ENCODE measurements around the gene NTF3. TPM values are rescaled to one million over a fixed set of nuclear protein-coding genes. Genes with fewer than 3 reads are reported as not detected.

NTF3 gene
- polyA plus RNA-seq, 1 of the 3 experiments (the other 2 are of a cell fraction), result not detected

DNA sequence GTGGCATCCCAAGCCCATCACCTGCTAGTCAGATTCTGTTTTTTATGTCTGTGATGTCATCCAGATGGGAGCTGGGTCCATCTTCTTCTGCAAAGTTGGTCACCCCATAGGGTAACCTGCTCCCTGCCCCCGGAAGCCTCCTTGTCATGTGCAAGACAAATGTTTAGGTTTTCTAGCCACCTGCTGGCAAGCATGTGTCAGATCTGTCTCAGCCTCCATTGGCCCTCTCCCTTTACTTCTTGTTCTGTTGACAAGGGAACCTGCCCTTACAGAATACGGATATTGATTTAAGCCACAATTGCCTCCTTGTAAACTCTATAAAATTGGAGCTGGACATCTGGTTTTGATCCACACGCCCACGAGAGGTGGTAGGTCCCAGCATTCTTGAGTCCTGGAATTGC lies 7.5 kb downstream of the NTF3 start:
- 0% methylated on average over 4 of the region's 4 CpGs for WGBS (ENCODE audit: low lambda C conversion rate)
- Histone ChIP-seq H3K27me3 (ENCODE audit: insufficient read depth) (peaks cover 94% of the 10 kb centered on the region), H3K4me2 (no peak overlapping the region), H3K9me3 (no peaks in the 10 kb centered on the region), H4K20me1 (ENCODE audit: insufficient read depth) (no peaks in the 10 kb centered on the region), H3K36me3 (replicated peaks in 1 of 2; ENCODE audit: control insufficient read depth in 1 of 2, insufficient read depth in 2 of 2, low read length in 1 of 2) (no peaks in the 10 kb centered on the region), H3K4me1 (ENCODE audit: control insufficient read depth in 1 of 2, insufficient read depth in 2 of 2, low read depth in 1 of 2, low read length in 1 of 2) (no peaks in the 10 kb centered on the region; a peak in 1 of 4 replicates), H3K27ac (ENCODE audit: low read depth in 2 of 2, low read length in 1 of 2) (no peak overlapping the region), H3F3A (replicated peaks; ENCODE audit: insufficient read depth) (no peaks in the 10 kb centered on the region), H3K79me2 (ENCODE audit: insufficient read depth) (no peaks in the 10 kb centered on the region), H2AFZ (ENCODE audit: low read depth) (no peak overlapping the region), H3K9me2 (no peaks in the 10 kb centered on the region), H3K4me3 (ENCODE audit: low read depth in 2 of 2, low read length in 1 of 2) (no peak overlapping the region), H3K9ac (no peak overlapping the region)
- TF ChIP-seq RXRA (IDR thresholded peaks at IDR 0.05; ENCODE audit: borderline replicate concordance, low read depth) (no peak), EZH2phosphoT487 (IDR thresholded peaks at IDR 0.05; ENCODE audit: borderline replicate concordance, low read depth) (no peak), FOSL2 (IDR thresholded peaks at IDR 0.05; ENCODE audit: borderline replicate concordance, low read depth) (no peak), TCF12 (IDR thresholded peaks at IDR 0.05) (no peak), EP300 (IDR thresholded peaks at IDR 0.05; ENCODE audit: borderline replicate concordance in 1 of 2, low read depth in 1 of 2, low read length in 1 of 2) (no peak)
- TF ChIP-seq, protein P1, sequence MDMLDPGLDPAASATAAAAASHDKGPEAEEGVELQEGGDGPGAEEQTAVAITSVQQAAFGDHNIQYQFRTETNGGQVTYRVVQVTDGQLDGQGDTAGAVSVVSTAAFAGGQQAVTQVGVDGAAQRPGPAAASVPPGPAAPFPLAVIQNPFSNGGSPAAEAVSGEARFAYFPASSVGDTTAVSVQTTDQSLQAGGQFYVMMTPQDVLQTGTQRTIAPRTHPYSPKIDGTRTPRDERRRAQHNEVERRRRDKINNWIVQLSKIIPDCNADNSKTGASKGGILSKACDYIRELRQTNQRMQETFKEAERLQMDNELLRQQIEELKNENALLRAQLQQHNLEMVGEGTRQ (IDR thresholded peaks at IDR 0.05; ENCODE audit: borderline replicate concordance, low read depth, low read length), result no peak
- no peak for DNase-seq
- ChIA-PET POLR2A (no interaction called here), CTCF (interaction anchor here (1.3 kb wide), 1 partner anchor 267 kb away, joined by 3 read pairs; no protein-coding TSS in a partner anchor)

DNA sequence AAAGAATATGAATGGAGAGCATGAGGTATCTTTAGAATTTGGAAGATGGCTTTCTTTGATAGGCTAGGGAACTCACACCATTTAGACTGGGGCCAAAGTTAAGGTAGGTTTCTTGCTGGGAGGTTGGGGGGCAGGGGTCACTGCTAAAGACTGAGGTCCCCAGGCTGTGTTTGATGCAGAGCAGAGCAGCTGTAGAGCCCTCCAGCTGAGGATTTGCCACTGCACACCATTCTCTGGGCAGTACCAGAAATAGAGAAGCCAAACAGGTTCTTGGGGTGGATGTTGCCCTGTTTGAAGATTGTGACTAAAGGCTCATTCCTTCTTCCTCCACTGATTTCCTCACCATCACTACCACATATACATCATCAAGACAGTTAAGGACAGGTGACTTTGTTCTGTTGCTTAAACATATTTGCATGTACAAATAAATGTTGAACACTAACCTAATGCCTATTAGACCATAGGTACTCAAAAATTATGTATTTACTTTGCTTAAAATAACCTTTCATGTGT lies 7.9 kb downstream of the NTF3 start:
- Histone ChIP-seq H3K36me3 (replicated peaks in 1 of 2; ENCODE audit: control insufficient read depth in 1 of 2, insufficient read depth in 2 of 2, low read length in 1 of 2) (no peaks in the 10 kb centered on the region), H3K4me3 (ENCODE audit: low read depth in 2 of 2, low read length in 1 of 2) (no peak overlapping the region), H3K9ac (no peak overlapping the region), H3K79me2 (ENCODE audit: insufficient read depth) (no peaks in the 10 kb centered on the region), H3K27me3 (ENCODE audit: insufficient read depth) (peaks cover 94% of the 10 kb centered on the region), H4K20me1 (ENCODE audit: insufficient read depth) (no peaks in the 10 kb centered on the region), H3F3A (replicated peaks; ENCODE audit: insufficient read depth) (no peaks in the 10 kb centered on the region), H3K9me2 (no peaks in the 10 kb centered on the region), H3K4me1 (ENCODE audit: control insufficient read depth in 1 of 2, insufficient read depth in 2 of 2, low read depth in 1 of 2, low read length in 1 of 2) (no peaks in the 10 kb centered on the region; a peak in 1 of 4 replicates), H3K4me2 (no peak overlapping the region), H3K9me3 (no peaks in the 10 kb centered on the region), H2AFZ (ENCODE audit: low read depth) (no peak overlapping the region), H3K27ac (ENCODE audit: low read depth in 2 of 2, low read length in 1 of 2) (no peak overlapping the region)
- POLR2A ChIA-PET, result no interaction called here
- no peak for DNase-seq
- CTCF ChIA-PET, result interaction anchor here (1.3 kb wide), 2 partner anchors 12 to 267 kb away, joined by 3 to 4 read pairs; no protein-coding TSS in a partner anchor
- TF ChIP-seq EZH2phosphoT487 (IDR thresholded peaks at IDR 0.05; ENCODE audit: borderline replicate concordance, low read depth), result no peak

DNA sequence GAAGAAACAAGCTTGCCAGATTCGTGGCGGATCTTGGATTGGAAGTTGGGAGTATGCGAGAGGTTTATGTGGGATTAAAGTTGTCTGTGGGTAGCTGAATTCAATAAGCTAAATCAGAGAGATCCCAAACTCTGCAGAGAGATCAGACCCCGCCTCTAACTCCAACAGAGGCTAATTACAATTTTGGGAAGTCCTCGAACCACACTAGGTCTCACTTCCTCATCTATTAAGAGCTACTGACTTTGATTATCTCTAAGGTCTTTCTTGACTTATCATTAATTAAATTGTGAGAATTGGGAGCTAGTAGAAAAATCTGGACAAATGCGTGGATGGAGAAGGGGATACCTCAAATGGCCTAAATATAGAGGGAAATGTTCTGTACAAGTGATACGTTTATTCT lies 9.1 kb downstream of the NTF3 start:
- 4% methylated on average over 7 of the region's 7 CpGs for WGBS (ENCODE audit: low lambda C conversion rate)
- Histone ChIP-seq H4K20me1 (ENCODE audit: insufficient read depth) (no peaks in the 10 kb centered on the region), H3K27ac (ENCODE audit: low read depth in 2 of 2, low read length in 1 of 2) (no peak overlapping the region)
- TF ChIP-seq TAF1 (IDR thresholded peaks at IDR 0.05; ENCODE audit: borderline replicate concordance, low read depth, low read length) (no peak), FOSL2 (IDR thresholded peaks at IDR 0.05; ENCODE audit: borderline replicate concordance, low read depth) (no peak), NRF1 (IDR thresholded peaks at IDR 0.05; ENCODE audit: low read depth, low read length) (no peak), GABPA (IDR thresholded peaks at IDR 0.05; ENCODE audit: low read depth) (no peak), RAD21 (IDR thresholded peaks at IDR 0.05; ENCODE audit: low read length) (no peak), RXRA (IDR thresholded peaks at IDR 0.05; ENCODE audit: borderline replicate concordance, low read depth) (no peak), ELF1 (IDR thresholded peaks at IDR 0.05) (no peak), POLR2AphosphoS5 (IDR thresholded peaks at IDR 0.05; ENCODE audit: low read depth, low read length) (no peak)
- TF ChIP-seq, protein P1 (IDR thresholded peaks at IDR 0.05; ENCODE audit: borderline replicate concordance, low read depth, low read length), result no peak
- TF ChIP-seq, protein P2, sequence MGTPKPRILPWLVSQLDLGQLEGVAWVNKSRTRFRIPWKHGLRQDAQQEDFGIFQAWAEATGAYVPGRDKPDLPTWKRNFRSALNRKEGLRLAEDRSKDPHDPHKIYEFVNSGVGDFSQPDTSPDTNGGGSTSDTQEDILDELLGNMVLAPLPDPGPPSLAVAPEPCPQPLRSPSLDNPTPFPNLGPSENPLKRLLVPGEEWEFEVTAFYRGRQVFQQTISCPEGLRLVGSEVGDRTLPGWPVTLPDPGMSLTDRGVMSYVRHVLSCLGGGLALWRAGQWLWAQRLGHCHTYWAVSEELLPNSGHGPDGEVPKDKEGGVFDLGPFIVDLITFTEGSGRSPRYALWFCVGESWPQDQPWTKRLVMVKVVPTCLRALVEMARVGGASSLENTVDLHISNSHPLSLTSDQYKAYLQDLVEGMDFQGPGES (IDR thresholded peaks at IDR 0.05; ENCODE audit: low read depth, low read length), result no peak
- TF ChIP-seq, protein P3, sequence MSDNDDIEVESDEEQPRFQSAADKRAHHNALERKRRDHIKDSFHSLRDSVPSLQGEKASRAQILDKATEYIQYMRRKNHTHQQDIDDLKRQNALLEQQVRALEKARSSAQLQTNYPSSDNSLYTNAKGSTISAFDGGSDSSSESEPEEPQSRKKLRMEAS (IDR thresholded peaks at IDR 0.05; ENCODE audit: low read depth), result no peak

More for the DNA sequence above, 9.1 kb downstream of the NTF3 start:
- H3K79me2 ChIP-seq (ENCODE audit: insufficient read depth), result no peaks in the 10 kb centered on the region
- H3K4me1 ChIP-seq (ENCODE audit: control insufficient read depth in 1 of 2, insufficient read depth in 2 of 2, low read depth in 1 of 2, low read length in 1 of 2), result no peaks in the 10 kb centered on the region; a peak in 1 of 4 replicates
- DNase-seq, result no peak
- H3K9ac ChIP-seq, result no peak overlapping the region
- H3K4me2 ChIP-seq, result no peak overlapping the region
- no peaks in the 10 kb centered on the region for H3F3A ChIP-seq (replicated peaks; ENCODE audit: insufficient read depth)
- H3K9me3 ChIP-seq, result no peaks in the 10 kb centered on the region
- no peaks in the 10 kb centered on the region for H3K36me3 ChIP-seq (replicated peaks in 1 of 2; ENCODE audit: control insufficient read depth in 1 of 2, insufficient read depth in 2 of 2, low read length in 1 of 2)
- H3K9me2 ChIP-seq, result no peaks in the 10 kb centered on the region
- peaks cover 94% of the 10 kb centered on the region for H3K27me3 ChIP-seq (ENCODE audit: insufficient read depth)
- ChIA-PET CTCF (interaction anchor here (0.9 to 2.2 kb wide), 8 partner anchors 14 to 592 kb away, joined by 3 to 9 read pairs (median 3); no protein-coding TSS in a partner anchor), POLR2A (interaction anchor here (0.7 kb wide), 1 partner anchor 14 kb away, joined by 3 read pairs; no protein-coding TSS in a partner anchor)
- no peak overlapping the region for H2AFZ ChIP-seq (ENCODE audit: low read depth)
- no peak overlapping the region for H3K4me3 ChIP-seq (ENCODE audit: low read depth in 2 of 2, low read length in 1 of 2)
